Activated CD4-positive, alpha-beta T cell treated with anti-CD3 and anti-CD28 coated beads, Interleukin-2, amount 50 U/mL, for 16 hours (primary cell): ENCODE results near the gene FAM43A.
A peak's percentile ranks its signal among the peaks of the same experiment; 100 is the strongest.

Experiments used
- DNase-seq: peaks from one replicate; pipeline ENCODE4 v3.0.0-alpha.2; 2020

Gene FAM43A

GRCh38 chr3:194676471-194676870, 9.2 kb upstream of the FAM43A start:
- no peak for DNase-seq

- no peak for DNase-seq
Measured at GRCh38 chr3:194680888-194681615, 4.6 kb upstream of the FAM43A start.

- no peak for DNase-seq
Measured at GRCh38 chr3:194682189-194682693, 3.4 kb upstream of the FAM43A start.

- DNase-seq: peak; percentile 84
Measured at GRCh38 chr3:194682694-194683310, 2.9 kb upstream of the FAM43A start.

- DNase-seq: no peak
Measured at GRCh38 chr3:194683380-194683779, 2.3 kb upstream of the FAM43A start.

- peak; percentile 84 for DNase-seq
Measured at GRCh38 chr3:194685065-194685717, 492 bp upstream of the FAM43A start.

GRCh38 chr3:194686414-194686815, 732 bp downstream of the FAM43A start:
- no peak for DNase-seq

GRCh38 chr3:194686816-194687637, 1.3 kb downstream of the FAM43A start:
- DNase-seq: peak; percentile 25

GRCh38 chr3:194687638-194688199, 2.0 kb downstream of the FAM43A start:
- peak; percentile 75 for DNase-seq

- no peak for DNase-seq
Measured at GRCh38 chr3:194688200-194688740, 2.6 kb downstream of the FAM43A start.

GRCh38 chr3:194688946-194689345, 3.3 kb downstream of the FAM43A start:
- DNase-seq: no peak

GRCh38 chr3:194689493-194689944, 3.8 kb downstream of the FAM43A start:
- no peak for DNase-seq

- DNase-seq: no peak
Measured at GRCh38 chr3:194690501-194691372, 5.1 kb downstream of the FAM43A start.

- no peak for DNase-seq
Measured at GRCh38 chr3:194691481-194692283, 6.0 kb downstream of the FAM43A start.

- no peak for DNase-seq
Measured at GRCh38 chr3:194696702-194697101, 11.0 kb downstream of the FAM43A start.

- no peak for DNase-seq
Measured at GRCh38 chr3:194702545-194702944, 16.9 kb downstream of the FAM43A start.

GRCh38 chr3:194705227-194705626, 19.5 kb downstream of the FAM43A start:
- DNase-seq: no peak

- no peak for DNase-seq
Measured at GRCh38 chr3:194705761-194706160, 20.1 kb downstream of the FAM43A start.

GRCh38 chr3:194707147-194707540, 21.5 kb downstream of the FAM43A start:
- DNase-seq: no peak

GRCh38 chr3:194711286-194711685, 25.6 kb downstream of the FAM43A start:
- DNase-seq: no peak
